NCI-H1436 (cell line): ENCODE data around the gene NMNAT2.

ENCODE experiments used
- DNase-seq: peaks from one replicate; lab custom pipeline; 2025; lab: John Stamatoyannopoulos, UW

Gene NMNAT2

DNA sequence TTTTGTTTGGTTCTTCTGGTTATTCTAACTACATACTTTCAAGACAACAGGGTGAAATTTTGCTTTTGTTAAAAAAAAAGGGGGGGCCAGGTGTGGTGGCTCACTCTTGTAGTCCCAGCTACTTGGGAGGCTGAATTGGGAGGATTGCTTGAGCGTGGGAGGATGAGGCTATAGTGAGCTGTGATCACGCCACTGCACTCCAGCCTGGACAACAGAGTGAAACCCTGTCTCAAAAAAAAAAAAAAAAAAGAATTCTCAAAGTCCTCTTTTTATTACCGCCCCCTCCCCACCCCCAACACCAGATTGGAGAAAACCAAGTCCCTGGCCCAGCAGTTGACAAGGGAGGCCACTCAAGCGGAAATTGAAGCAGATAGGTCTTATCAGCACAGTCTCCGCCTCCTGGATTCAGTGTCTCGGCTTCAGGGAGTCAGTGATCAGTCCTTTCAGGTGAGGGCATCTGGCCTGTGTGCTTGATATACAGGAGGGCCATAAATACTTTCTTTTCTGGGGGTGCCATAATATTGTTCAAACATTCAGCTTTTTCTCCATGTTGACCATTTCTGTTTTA, 181.9 kb downstream of the NMNAT2 start:
- no peak for DNase-seq

GRCh38 chr1:183235503-183235902, 182.7 kb downstream of the NMNAT2 start:
- DNase-seq, result no peak

DNA sequence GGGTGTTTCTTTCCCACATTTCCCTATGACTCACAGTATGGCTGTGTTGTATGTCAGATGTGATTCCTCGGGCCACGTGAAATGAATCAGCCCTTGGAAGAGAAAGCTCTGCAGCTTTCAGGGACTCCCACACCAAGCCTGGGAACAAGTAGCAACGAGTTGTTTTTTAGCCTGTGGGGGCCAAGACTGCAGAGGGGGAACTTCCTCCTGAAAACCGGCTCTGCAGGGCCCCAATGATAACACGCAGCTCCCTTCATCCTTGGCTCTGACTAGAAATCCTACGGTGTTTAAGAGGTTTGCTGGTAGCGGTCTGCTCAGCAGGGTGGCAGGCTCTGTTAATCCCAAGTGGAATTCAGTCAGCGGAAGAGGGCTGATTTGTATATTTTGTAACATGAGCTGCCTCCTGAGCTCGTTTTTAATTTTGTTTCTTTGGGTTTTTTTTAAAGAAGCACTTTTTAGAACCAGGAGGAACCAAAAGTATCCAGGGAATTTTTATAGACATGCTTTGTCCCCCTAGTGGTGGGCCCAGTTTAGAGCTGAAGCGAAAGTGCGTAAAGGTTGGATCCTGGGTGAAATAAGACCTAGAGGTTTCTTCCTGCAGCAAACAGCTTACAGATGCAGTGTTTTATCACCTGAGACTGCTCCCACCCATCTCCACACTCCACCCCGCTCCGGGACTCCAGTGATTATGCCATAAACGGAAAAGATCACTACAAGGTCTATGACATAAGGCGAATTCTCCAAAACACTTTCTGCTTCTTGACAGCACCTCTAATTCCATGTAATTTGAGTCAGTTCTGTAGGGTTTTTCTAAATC, 183.3 kb downstream of the NMNAT2 start:
- no peak for DNase-seq

GRCh38 chr1:183233113-183233512, 185.1 kb downstream of the NMNAT2 start:
- no peak for DNase-seq

- DNase-seq, result no peak
Observed at GRCh38 chr1:183231545-183231944, 186.6 kb downstream of the NMNAT2 start.

- no peak for DNase-seq
Observed at GRCh38 chr1:183230413-183230812, 187.8 kb downstream of the NMNAT2 start.

GRCh38 chr1:183228347-183229220, 189.6 kb downstream of the NMNAT2 start:
- no peak for DNase-seq

DNA sequence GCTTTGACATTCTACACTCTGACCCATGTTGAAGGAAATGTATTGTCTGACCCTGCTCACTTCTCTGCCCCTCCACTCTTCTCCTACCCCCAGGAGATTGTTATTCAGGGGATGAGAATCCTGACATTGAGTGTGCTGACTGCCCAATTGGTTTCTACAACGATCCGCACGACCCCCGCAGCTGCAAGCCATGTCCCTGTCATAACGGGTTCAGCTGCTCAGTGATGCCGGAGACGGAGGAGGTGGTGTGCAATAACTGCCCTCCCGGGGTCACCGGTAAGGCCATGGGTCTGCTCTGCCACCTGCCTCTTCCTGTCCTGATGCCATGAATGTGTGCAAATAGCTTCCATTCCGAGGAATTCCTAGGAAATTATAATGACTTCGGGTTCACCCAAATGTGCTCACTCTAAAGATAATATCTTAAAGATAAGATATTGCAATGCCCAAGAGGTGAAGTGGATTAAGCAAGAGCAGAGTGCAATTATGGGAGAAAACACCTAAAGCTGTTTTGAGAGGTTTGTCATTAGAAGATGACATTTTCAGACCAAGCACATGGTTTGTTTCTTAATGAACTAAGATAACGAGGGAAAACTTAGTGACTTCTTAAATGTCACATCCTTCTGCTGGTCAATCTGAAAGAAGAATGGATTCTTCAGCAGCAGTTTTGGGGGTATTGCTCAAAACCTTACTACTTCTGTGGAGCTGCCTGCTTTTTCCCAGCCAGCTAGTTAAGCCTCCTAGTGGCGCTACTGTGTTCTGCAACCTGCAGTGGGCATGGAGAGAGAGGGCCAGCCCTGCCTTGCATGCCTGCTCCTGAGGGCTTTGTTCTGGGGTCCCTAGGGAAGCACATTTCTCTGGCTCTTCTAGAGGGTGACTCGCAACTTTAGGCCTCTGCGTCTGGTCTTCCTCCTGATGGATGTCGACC, 190.5 kb downstream of the NMNAT2 start:
- DNase-seq, result peak; percentile 28

DNA sequence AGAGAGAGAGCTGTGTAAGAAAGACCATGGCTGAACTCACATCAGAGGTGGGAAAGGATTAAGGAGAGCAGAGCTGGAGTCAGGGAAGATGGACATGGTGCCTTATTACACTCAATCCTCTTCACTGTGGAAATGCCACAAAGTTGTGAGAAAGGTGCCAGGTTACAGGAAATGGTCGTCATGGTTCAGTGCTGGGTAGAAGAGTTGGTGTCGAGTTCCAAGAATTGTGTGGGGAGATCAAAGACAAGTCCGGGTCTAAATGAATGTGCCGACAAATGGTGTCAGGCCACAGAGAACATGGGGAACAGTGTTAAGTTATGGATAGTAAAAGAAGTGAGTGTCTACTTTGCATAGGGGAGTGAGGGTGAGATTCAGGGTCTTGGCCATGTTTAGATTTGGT, 191.2 kb downstream of the NMNAT2 start:
- DNase-seq, result no peak

GRCh38 chr1:183226361-183226760, 191.8 kb downstream of the NMNAT2 start:
- DNase-seq, result no peak

- no peak for DNase-seq
Observed at GRCh38 chr1:183223467-183223866, 194.7 kb downstream of the NMNAT2 start.

DNA sequence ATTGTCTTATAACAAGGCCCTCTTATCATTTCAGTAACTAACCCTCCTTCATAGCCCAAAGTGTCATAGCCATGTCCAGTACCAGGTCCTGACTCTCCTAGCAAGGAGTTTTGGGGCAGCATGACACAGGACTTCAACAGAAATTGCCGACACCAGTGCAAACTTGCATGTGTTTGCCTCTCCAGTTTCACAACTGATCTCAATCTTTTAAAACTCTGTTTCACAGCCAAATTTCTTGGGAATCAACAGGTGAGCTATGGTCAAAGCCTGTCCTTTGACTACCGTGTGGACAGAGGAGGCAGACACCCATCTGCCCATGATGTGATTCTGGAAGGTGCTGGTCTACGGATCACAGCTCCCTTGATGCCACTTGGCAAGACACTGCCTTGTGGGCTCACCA, 195.3 kb downstream of the NMNAT2 start:
- no peak for DNase-seq

DNA sequence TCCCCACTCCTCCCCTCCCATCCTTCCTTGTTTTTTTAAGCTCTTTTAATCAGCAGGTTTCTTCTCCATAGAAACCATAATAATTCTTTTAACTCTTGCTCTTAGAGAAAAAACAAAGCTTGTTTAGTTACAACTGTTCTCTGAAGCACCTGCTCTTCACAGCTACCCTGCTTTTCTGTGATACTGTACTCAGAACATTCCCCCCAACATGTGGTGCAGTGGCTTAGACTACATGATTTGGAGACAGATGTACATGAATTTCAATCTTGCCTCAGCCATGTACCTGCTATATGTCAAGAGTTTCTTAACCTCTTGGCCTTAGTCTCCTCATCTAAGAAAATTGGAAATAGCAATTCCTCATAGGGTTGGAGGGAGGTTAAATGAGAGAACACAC, 198.6 kb downstream of the NMNAT2 start:
- no peak for DNase-seq

- DNase-seq, result peak; percentile 51
Observed at GRCh38 chr1:183218971-183219615, 199.1 kb downstream of the NMNAT2 start.

DNA sequence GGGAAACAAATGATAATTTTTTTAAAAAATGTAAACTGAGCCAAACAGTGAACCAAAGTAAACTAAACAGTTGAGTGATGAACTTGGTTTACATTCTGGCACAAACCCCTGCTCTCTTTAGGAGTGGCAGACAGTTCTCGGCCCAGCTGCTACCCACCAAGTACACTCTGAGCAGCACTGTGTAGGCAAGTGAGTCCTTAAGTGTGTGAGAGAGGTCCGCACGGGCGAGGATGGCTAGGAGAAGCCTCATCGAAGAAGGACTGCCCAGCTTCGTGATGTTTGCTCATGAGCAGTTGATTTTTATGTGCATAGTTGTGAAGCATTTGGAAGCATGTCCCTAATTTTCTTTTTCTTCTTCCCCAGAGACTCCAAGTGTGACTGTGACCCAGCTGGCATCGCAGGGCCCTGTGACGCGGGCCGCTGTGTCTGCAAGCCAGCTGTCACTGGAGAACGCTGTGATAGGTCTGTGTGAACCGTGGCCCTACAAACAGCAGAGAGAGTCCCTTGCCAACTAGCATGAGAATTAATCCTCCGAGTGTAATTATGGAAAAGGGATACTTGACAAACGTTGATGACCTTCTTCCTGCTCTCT, 200.1 kb downstream of the NMNAT2 start:
- DNase-seq, result peak; percentile 49

DNA sequence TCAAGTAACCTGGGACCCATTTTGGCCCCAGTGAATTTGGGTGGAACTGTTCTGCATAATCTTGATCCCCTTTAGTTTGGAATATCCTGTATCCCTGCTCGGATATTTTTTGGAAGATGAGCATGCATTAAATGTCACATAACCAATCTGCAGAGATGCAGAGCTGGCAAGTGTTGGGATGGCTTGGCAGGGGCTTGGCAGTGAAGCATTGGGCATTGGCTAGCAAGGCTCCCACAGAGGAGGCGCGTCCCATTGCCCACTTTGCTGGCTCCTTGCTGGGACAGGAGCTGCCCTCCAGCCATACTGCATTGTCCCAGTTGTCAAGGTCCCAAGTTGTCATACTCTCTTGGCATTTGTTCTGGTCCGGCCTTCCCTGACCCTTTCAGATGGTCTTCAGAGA, 202.2 kb downstream of the NMNAT2 start:
- DNase-seq, result no peak

DNA sequence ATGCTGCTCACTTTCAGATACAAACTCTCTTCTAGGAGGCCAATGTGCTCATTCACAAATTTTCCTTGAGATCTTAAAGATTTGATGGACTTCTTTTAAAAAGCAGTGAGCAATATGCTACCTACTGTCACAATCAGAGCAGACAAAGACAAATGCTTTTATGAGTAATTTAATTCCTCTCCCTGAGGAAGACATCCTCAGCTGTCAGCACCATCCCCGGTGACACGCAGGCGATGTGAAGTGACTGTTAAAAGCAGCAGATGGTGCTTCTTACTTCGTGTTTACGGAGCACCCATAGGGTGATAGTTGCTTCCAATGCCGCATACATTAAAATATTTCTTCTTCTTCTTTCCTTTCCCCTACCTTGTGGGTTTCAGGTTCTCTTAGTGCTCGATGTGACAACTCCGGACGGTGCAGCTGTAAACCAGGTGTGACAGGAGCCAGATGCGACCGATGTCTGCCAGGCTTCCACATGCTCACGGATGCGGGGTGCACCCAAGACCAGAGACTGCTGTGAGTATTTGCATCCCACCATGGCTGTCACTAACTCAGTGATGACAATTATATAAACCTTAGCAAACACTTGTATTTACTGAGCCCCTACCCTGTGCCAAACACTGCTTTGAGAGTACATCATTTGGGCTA, 203.0 kb downstream of the NMNAT2 start:
- DNase-seq, result no peak

- no peak for DNase-seq
Observed at GRCh38 chr1:183214021-183214970, 203.9 kb downstream of the NMNAT2 start.

DNA sequence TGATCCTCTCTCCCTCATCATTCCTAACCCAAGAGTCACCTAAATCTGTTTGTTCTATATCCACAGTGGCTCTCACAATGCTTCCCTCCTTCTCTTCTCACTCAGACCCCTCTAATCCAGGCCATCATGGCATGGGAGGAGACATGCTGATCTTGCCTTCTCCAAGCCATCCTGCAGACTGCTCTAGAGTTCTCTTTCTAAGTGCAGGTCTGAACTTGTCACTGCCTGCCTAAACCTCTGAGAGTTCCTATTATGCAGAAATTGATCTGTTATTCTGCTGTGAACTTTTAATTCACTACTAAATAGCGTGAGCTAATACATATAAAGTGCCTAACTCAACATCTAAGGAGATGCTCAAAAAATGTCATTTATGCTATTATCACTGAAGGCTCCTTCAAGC, 205.3 kb downstream of the NMNAT2 start:
- no peak for DNase-seq
